GM19193 (cell line): ENCODE measurements around the gene ITGAE.

Experiments
- POLR2A ChIP-seq: IDR thresholded peaks from 4 replicates; pipeline ENCODE4 v1.6.1; 2011; ENCODE audit not compliant: insufficient read depth, insufficient read length; ENCODE audit errors: extremely low read depth

ITGAE gene

GRCh38 chr17:3802461-3803307, 1.7 kb upstream of the ITGAE start:
- TF ChIP-seq POLR2A = no peak

- TF ChIP-seq POLR2A = no peak
These were observed 804 bp upstream of the ITGAE start for GRCh38 chr17:3801792-3802191.

- TF ChIP-seq POLR2A = no peak
These were observed 359 bp upstream of the ITGAE start for GRCh38 chr17:3801347-3801746.

GRCh38 chr17:3799181-3799945, 1.6 kb downstream of the ITGAE start:
- TF ChIP-seq POLR2A = no peak

GRCh38 chr17:3798273-3799180, 2.5 kb downstream of the ITGAE start:
- no peak for TF ChIP-seq POLR2A

- no peak for TF ChIP-seq POLR2A
These were observed 4.2 kb downstream of the ITGAE start for GRCh38 chr17:3796822-3797170.

GRCh38 chr17:3796110-3796821, 4.7 kb downstream of the ITGAE start:
- TF ChIP-seq POLR2A = no peak

- no peak for TF ChIP-seq POLR2A
These were observed 5.4 kb downstream of the ITGAE start for GRCh38 chr17:3795390-3796102.

GRCh38 chr17:3794557-3795389, 6.2 kb downstream of the ITGAE start:
- TF ChIP-seq POLR2A = no peak

- no peak for TF ChIP-seq POLR2A
These were observed 8.5 kb downstream of the ITGAE start for GRCh38 chr17:3792481-3792880.

- TF ChIP-seq POLR2A = no peak
These were observed 12.8 kb downstream of the ITGAE start for GRCh38 chr17:3788200-3788599.

GRCh38 chr17:3782751-3783150, 18.2 kb downstream of the ITGAE start:
- no peak for TF ChIP-seq POLR2A

GRCh38 chr17:3780986-3781385, 20.0 kb downstream of the ITGAE start:
- no peak for TF ChIP-seq POLR2A
